EH (cell line): ENCODE data around the gene GTF2B.
A peak's percentile ranks its signal among the peaks of the same experiment; 100 is the strongest.
"Not testable (repeated sequence)": the region's sequence is repeated elsewhere in the genome, so short reads cannot be mapped to it uniquely, and the experiment has no call there.

Source experiments
- DNase-seq: peaks from one replicate; pipeline ENCODE4 v3.0.0-alpha.2; 2015; ENCODE audit warnings: low read depth

GTF2B gene

GRCh38 chr1:88883156-88883555, 8.2 kb downstream of the GTF2B start:
- no peak for DNase-seq

GRCh38 chr1:88880717-88881116, 10.7 kb downstream of the GTF2B start:
- not testable (repeated sequence) for DNase-seq

- DNase-seq: no peak
These were observed 12.6 kb downstream of the GTF2B start for GRCh38 chr1:88878731-88879130.

- DNase-seq: no peak
These were observed 13.5 kb downstream of the GTF2B start for GRCh38 chr1:88877911-88878310.

- DNase-seq: peak; percentile 50
These were observed 14.0 kb downstream of the GTF2B start for GRCh38 chr1:88877382-88877825.

GRCh38 chr1:88876573-88877365, 14.6 kb downstream of the GTF2B start:
- DNase-seq: no peak

- no peak for DNase-seq
These were observed 15.8 kb downstream of the GTF2B start for GRCh38 chr1:88875595-88875994.

- no peak for DNase-seq
These were observed 17.5 kb downstream of the GTF2B start for GRCh38 chr1:88873737-88874349.

GRCh38 chr1:88869644-88870043, 21.7 kb downstream of the GTF2B start:
- DNase-seq: not testable (repeated sequence)

GRCh38 chr1:88867743-88868521, 23.4 kb downstream of the GTF2B start:
- DNase-seq: peak; percentile 88

GRCh38 chr1:88851303-88852063, 39.9 kb downstream of the GTF2B start:
- DNase-seq: no peak

GRCh38 chr1:88847643-88848042, 43.7 kb downstream of the GTF2B start:
- DNase-seq: peak; percentile 3

- DNase-seq: no peak
These were observed 65.6 kb downstream of the GTF2B start for GRCh38 chr1:88825721-88826120.

GRCh38 chr1:88819642-88820041, 71.7 kb downstream of the GTF2B start:
- not testable (repeated sequence) for DNase-seq

- DNase-seq: no peak
These were observed 77.9 kb downstream of the GTF2B start for GRCh38 chr1:88813471-88813870.

GRCh38 chr1:88812366-88812765, 79.0 kb downstream of the GTF2B start:
- DNase-seq: no peak

GRCh38 chr1:88803444-88803843, 87.9 kb downstream of the GTF2B start:
- no peak for DNase-seq

GRCh38 chr1:88802950-88803349, 88.4 kb downstream of the GTF2B start:
- DNase-seq: peak; percentile 85
